ENCODE data around the gene SELE. TPM values are rescaled to one million over a fixed set of nuclear protein-coding genes. Genes with fewer than 3 reads are reported as not detected.

SELE gene
- total RNA-seq (2014; rRNA removed; shearing (Covaris generic)) = not detected in 2 replicates

GRCh38 chr1:169733924-169734323 is at the start of gene SELE:
Gene SELE, minus strand, starts transcription at chr1:169734079. Its CDS starts 467 bp downstream, at chr1:169733612.
- no peak for DNase-seq (ENCODE audit: low spot score)

GRCh38 chr1:169782596-169782995 is 48.7 kb upstream of the SELE start:
- DNase-seq (ENCODE audit: low spot score) = no peak

GRCh38 chr1:169779970-169780369 is 46.1 kb upstream of the SELE start:
- DNase-seq (ENCODE audit: low spot score) = peak; percentile 89

- DNase-seq (ENCODE audit: low spot score) = no peak
These were observed 45.3 kb upstream of the SELE start for GRCh38 chr1:169779150-169779549.

- DNase-seq (ENCODE audit: low spot score) = no peak
These were observed 42.6 kb upstream of the SELE start for GRCh38 chr1:169776440-169776839.

- DNase-seq (ENCODE audit: low spot score) = no peak
These were observed 34.3 kb upstream of the SELE start for GRCh38 chr1:169768161-169768560.

- DNase-seq (ENCODE audit: low spot score) = no peak
These were observed 31.9 kb upstream of the SELE start for GRCh38 chr1:169765580-169766331.

GRCh38 chr1:169764919-169765318 is 31.0 kb upstream of the SELE start:
- DNase-seq (ENCODE audit: low spot score) = no peak

GRCh38 chr1:169762699-169763098 is 28.8 kb upstream of the SELE start:
- no peak for DNase-seq (ENCODE audit: low spot score)

GRCh38 chr1:169759038-169759437 is 25.2 kb upstream of the SELE start:
- no peak for DNase-seq (ENCODE audit: low spot score)

- DNase-seq (ENCODE audit: low spot score) = no peak
These were observed 19.7 kb upstream of the SELE start for GRCh38 chr1:169753549-169753948.

GRCh38 chr1:169750041-169750440 is 16.2 kb upstream of the SELE start:
- no peak for DNase-seq (ENCODE audit: low spot score)

- DNase-seq (ENCODE audit: low spot score) = no peak
These were observed 12.7 kb upstream of the SELE start for GRCh38 chr1:169746550-169746949.

GRCh38 chr1:169745015-169745861 is 11.4 kb upstream of the SELE start:
- no peak for DNase-seq (ENCODE audit: low spot score)

GRCh38 chr1:169741666-169742394 is 8.0 kb upstream of the SELE start:
- peak; percentile 71 for DNase-seq (ENCODE audit: low spot score)

GRCh38 chr1:169739980-169740379 is 6.1 kb upstream of the SELE start:
- no peak for DNase-seq (ENCODE audit: low spot score)

GRCh38 chr1:169731446-169731845 is 2.4 kb downstream of the SELE start:
- DNase-seq (ENCODE audit: low spot score) = no peak

GRCh38 chr1:169729991-169730390 is 3.9 kb downstream of the SELE start:
- no peak for DNase-seq (ENCODE audit: low spot score)

- no peak for DNase-seq (ENCODE audit: low spot score)
These were observed 6.6 kb downstream of the SELE start for GRCh38 chr1:169727307-169727706.

- DNase-seq (ENCODE audit: low spot score) = no peak
These were observed 7.0 kb downstream of the SELE start for GRCh38 chr1:169726851-169727250.

GRCh38 chr1:169725930-169726329 is 7.9 kb downstream of the SELE start:
- DNase-seq (ENCODE audit: low spot score) = no peak

GRCh38 chr1:169724168-169724567 is 9.7 kb downstream of the SELE start:
- DNase-seq (ENCODE audit: low spot score) = no peak

Measured in H4 (cell line).